HG02678 (cell line): Measurements from ENCODE around the gene PLCE1.

Experiments
- ATAC-seq: cut with Tn5 transposase; IDR thresholded peaks from one replicate; pipeline ENCODE4 v1.9.1; 2021; ENCODE audit warnings: mild to moderate bottlenecking, moderate library complexity; ENCODE audit not compliant: unreplicated experiment

The PLCE1 gene

GRCh38 chr10:94016727-94017714, 23.3 kb downstream of the PLCE1 start:
- no peak for ATAC-seq

- no peak for ATAC-seq
Observed at GRCh38 chr10:94018107-94018506, 24.4 kb downstream of the PLCE1 start.

GRCh38 chr10:94023906-94024305, 30.2 kb downstream of the PLCE1 start:
- no peak for ATAC-seq

- no peak for ATAC-seq
Observed at GRCh38 chr10:94024407-94024806, 30.7 kb downstream of the PLCE1 start.

GRCh38 chr10:94025806-94026205, 32.1 kb downstream of the PLCE1 start:
- ATAC-seq = no peak

GRCh38 chr10:94027197-94027596, 33.5 kb downstream of the PLCE1 start:
- ATAC-seq = no peak

GRCh38 chr10:94029955-94030354, 36.2 kb downstream of the PLCE1 start:
- ATAC-seq = no peak

- ATAC-seq = no peak
Observed at GRCh38 chr10:94035982-94036765, 42.4 kb downstream of the PLCE1 start.

GRCh38 chr10:94036766-94037033, 43.0 kb downstream of the PLCE1 start:
- no peak for ATAC-seq

- no peak for ATAC-seq
Observed at GRCh38 chr10:94037286-94037685, 43.6 kb downstream of the PLCE1 start.

- ATAC-seq = no peak
Observed at GRCh38 chr10:94038024-94038423, 44.3 kb downstream of the PLCE1 start.

- no peak for ATAC-seq
Observed at GRCh38 chr10:94041206-94041605, 47.5 kb downstream of the PLCE1 start.

- no peak for ATAC-seq
Observed at GRCh38 chr10:94042001-94042833, 48.5 kb downstream of the PLCE1 start.

GRCh38 chr10:94042834-94043175, 49.1 kb downstream of the PLCE1 start:
- ATAC-seq = no peak
